WTC11 (cell line): ENCODE measurements around the gene ADAM12. TPM values are rescaled to one million over a fixed set of nuclear protein-coding genes. Genes with fewer than 3 reads are reported as not detected.

Source experiments
- ATAC-seq: fragments of 200-7000 bp; cut with Tn5 transposase; 2 replicates; pipeline ENCODE4 v1.10.0; 2021; ENCODE audit warnings: mild to moderate bottlenecking, moderate library complexity
- CTCF ChIA-PET: fragments of 300-600 bp; sonication (Branson Sonifier 250); formaldehyde crosslinking; loops from one replicate; lab custom pipeline; 2021; ENCODE audit warnings: antibody characterized with exemption; lab: Charles Lee
- POLR2A ChIA-PET: fragments of 350-600 bp; sonication (Branson Sonifier 250); formaldehyde crosslinking; loops from one replicate; lab custom pipeline; 2021; ENCODE audit warnings: antibody characterized with exemption; lab: Charles Lee
- DNase-seq: peaks from one replicate; pipeline ENCODE4 v3.0.0; 2021; ENCODE audit warnings: low spot score
- H3K27ac Mint-ChIP-seq: 2 replicates; pipeline ENCODE4 v1.8.0; 2021; ENCODE audit warnings: mixed read lengths
- H3K27me3 Mint-ChIP-seq: 2 replicates; pipeline ENCODE4 v1.8.0; 2021; ENCODE audit warnings: low read depth, mild to moderate bottlenecking, moderate library complexity, mixed read lengths
- H3K36me3 Mint-ChIP-seq: 2 replicates; pipeline ENCODE4 v1.8.0; 2021; ENCODE audit warnings: mixed read lengths
- H3K4me1 Mint-ChIP-seq: 2 replicates; pipeline ENCODE4 v1.8.0; 2022; ENCODE audit warnings: mixed read lengths
- H3K4me3 Mint-ChIP-seq: 2 replicates; pipeline ENCODE4 v1.8.0; 2021; ENCODE audit warnings: mild to moderate bottlenecking, moderate library complexity, mixed read lengths
- H3K9me3 Mint-ChIP-seq: 2 replicates; pipeline ENCODE4 v1.8.0; 2021; ENCODE audit warnings: mixed read lengths
- ATF3 ChIP-seq: sonication (generic); formaldehyde crosslinking; conservative IDR thresholded peaks from 2 replicates; pipeline ENCODE4 v1.8.1; 2022; ENCODE audit warnings: mild to moderate bottlenecking, missing genetic modification reagents
- CBFB ChIP-seq: sonication (generic); formaldehyde crosslinking; IDR thresholded peaks from 2 replicates; pipeline ENCODE4 v1.8.1; 2022; ENCODE audit warnings: mild to moderate bottlenecking, low read depth, missing genetic modification reagents
- CREM ChIP-seq: sonication (generic); formaldehyde crosslinking; IDR thresholded peaks from 2 replicates; pipeline ENCODE4 v1.8.1; 2022; ENCODE audit warnings: mild to moderate bottlenecking, missing genetic modification reagents, moderate library complexity
- E2F5 ChIP-seq: sonication (generic); formaldehyde crosslinking; IDR thresholded peaks from 2 replicates; pipeline ENCODE4 v1.8.1; 2022; ENCODE audit warnings: mild to moderate bottlenecking, moderate library complexity, missing genetic modification reagents
- ETV6 ChIP-seq: sonication (generic); formaldehyde crosslinking; IDR thresholded peaks from 2 replicates; pipeline ENCODE4 v1.8.1; 2022; ENCODE audit warnings: mild to moderate bottlenecking, missing genetic modification reagents
- FOXK1 ChIP-seq: sonication (generic); formaldehyde crosslinking; IDR thresholded peaks from 2 replicates; pipeline ENCODE4 v1.8.0; 2022; ENCODE audit warnings: mild to moderate bottlenecking, moderate library complexity, missing genetic modification reagents
- GABPB1 ChIP-seq: sonication (generic); formaldehyde crosslinking; IDR thresholded peaks from 2 replicates; pipeline ENCODE4 v1.8.1; 2023; ENCODE audit warnings: mild to moderate bottlenecking, missing genetic modification reagents
- IRF2 ChIP-seq: sonication (generic); formaldehyde crosslinking; IDR thresholded peaks from 2 replicates; pipeline ENCODE4 v1.8.0; 2022; ENCODE audit warnings: low read depth, missing genetic modification reagents, borderline replicate concordance
- MYBL2 ChIP-seq: sonication (generic); formaldehyde crosslinking; IDR thresholded peaks from 2 replicates; pipeline ENCODE4 v1.8.1; 2023; ENCODE audit warnings: mild to moderate bottlenecking, moderate library complexity, missing genetic modification reagents
- OVOL2 ChIP-seq: fragments of 250-450 bp; sonication (Bioruptor Pico); IDR thresholded peaks from 2 replicates; pipeline ENCODE4 v1.9.0; 2021; ENCODE audit warnings: mild to moderate bottlenecking, borderline replicate concordance
- PRDM15 ChIP-seq: sonication (generic); formaldehyde crosslinking; IDR thresholded peaks from 2 replicates; pipeline ENCODE4 v1.8.0; 2022; ENCODE audit warnings: missing genetic modification reagents
- TCF7 ChIP-seq: sonication (generic); formaldehyde crosslinking; IDR thresholded peaks from 2 replicates; pipeline ENCODE4 v1.8.0; 2022; ENCODE audit warnings: mild to moderate bottlenecking, low read depth, missing genetic modification reagents, moderate library complexity
- TEAD4 ChIP-seq: sonication (generic); formaldehyde crosslinking; IDR thresholded peaks from 2 replicates; pipeline ENCODE4 v1.8.0; 2022; ENCODE audit warnings: mild to moderate bottlenecking, missing genetic modification reagents
- ZNF396 ChIP-seq: fragments of 250-450 bp; sonication (Bioruptor Pico); IDR thresholded peaks from 2 replicates; pipeline ENCODE4 v1.8.0; 2021; ENCODE audit warnings: mild to moderate bottlenecking, moderate library complexity, borderline replicate concordance
- ZNF671 ChIP-seq: fragments of 250-450 bp; sonication (Bioruptor Pico); IDR thresholded peaks from 2 replicates; pipeline ENCODE4 v1.8.0; 2021; ENCODE audit warnings: mild to moderate bottlenecking
- total RNA-seq: library from RNA; stranded (reverse); gene quantifications from 3 replicates; pipeline ENCODE4 v1.2.3, GENCODE V29; 2021
- TF ChIP-seq, protein P1 (sequence below): sonication (generic); formaldehyde crosslinking; IDR thresholded peaks from 2 replicates; pipeline ENCODE4 v1.8.0; 2023; ENCODE audit warnings: mild to moderate bottlenecking, missing genetic modification reagents
- TF ChIP-seq, protein P2 (sequence below): sonication (generic); formaldehyde crosslinking; IDR thresholded peaks from 2 replicates; pipeline ENCODE4 v1.8.1; 2023; ENCODE audit warnings: mild to moderate bottlenecking, missing genetic modification reagents, moderate library complexity

The ADAM12 gene
- total RNA-seq, 1 experiment from 2014 or later = 0.22 TPM

DNA sequence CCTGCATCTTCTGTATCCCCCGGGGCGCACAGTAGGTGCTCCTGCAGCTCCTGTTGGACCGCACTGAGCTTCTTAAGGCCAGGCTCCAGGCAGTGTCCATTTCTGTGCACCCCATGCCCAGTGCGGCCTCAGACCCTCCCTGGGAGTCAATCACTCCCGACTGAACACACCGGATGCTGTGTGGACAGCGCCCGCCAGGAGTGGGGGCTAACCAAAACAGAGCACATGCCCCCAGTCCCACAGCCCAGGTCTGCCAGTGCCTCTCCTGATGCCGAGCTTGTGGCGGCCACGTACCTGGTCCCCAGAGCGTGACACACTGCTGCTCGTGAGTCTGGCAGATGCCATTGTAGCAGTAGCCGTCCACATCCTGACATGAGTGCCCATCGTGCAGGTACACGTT is 323.8 kb downstream of the ADAM12 start (continued):
- TF ChIP-seq ZNF671 (CRISPR knock-in tag) = no peak
- no peak for TF ChIP-seq ATF3 (CRISPR knock-in tag)
- TF ChIP-seq TEAD4 = no peak
- TF ChIP-seq CREM = no peak
- TF ChIP-seq PRDM15 (CRISPR knock-in tag) = no peak

- ChIA-PET CTCF (no interaction called here), POLR2A (no interaction called here)
- Mint-ChIP-seq H3K27me3 (no peaks in the 10 kb centered on the region; the same call in 1 of the 2 replicates), H3K36me3 (no peaks in the 10 kb centered on the region; the same call in 1 of the 2 replicates), H3K4me3 (no peak overlapping the region), H3K9me3 (peaks cover 6% of the 10 kb centered on the region), H3K27ac (no peak overlapping the region), H3K4me1 (peaks cover 4% of the 10 kb centered on the region)
- TF ChIP-seq MYBL2 = no peak
- TF ChIP-seq TCF7 (CRISPR knock-in tag) = no peak
- TF ChIP-seq, protein P1, sequence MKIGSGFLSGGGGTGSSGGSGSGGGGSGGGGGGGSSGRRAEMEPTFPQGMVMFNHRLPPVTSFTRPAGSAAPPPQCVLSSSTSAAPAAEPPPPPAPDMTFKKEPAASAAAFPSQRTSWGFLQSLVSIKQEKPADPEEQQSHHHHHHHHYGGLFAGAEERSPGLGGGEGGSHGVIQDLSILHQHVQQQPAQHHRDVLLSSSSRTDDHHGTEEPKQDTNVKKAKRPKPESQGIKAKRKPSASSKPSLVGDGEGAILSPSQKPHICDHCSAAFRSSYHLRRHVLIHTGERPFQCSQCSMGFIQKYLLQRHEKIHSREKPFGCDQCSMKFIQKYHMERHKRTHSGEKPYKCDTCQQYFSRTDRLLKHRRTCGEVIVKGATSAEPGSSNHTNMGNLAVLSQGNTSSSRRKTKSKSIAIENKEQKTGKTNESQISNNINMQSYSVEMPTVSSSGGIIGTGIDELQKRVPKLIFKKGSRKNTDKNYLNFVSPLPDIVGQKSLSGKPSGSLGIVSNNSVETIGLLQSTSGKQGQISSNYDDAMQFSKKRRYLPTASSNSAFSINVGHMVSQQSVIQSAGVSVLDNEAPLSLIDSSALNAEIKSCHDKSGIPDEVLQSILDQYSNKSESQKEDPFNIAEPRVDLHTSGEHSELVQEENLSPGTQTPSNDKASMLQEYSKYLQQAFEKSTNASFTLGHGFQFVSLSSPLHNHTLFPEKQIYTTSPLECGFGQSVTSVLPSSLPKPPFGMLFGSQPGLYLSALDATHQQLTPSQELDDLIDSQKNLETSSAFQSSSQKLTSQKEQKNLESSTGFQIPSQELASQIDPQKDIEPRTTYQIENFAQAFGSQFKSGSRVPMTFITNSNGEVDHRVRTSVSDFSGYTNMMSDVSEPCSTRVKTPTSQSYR (CRISPR knock-in tag) = no peak
- TF ChIP-seq E2F5 = no peak
- no peak for TF ChIP-seq ETV6 (CRISPR knock-in tag)
- TF ChIP-seq GABPB1 (CRISPR knock-in tag) = no peak
- no peak for TF ChIP-seq OVOL2
- no peak for TF ChIP-seq FOXK1 (CRISPR knock-in tag)
- TF ChIP-seq, protein P2, sequence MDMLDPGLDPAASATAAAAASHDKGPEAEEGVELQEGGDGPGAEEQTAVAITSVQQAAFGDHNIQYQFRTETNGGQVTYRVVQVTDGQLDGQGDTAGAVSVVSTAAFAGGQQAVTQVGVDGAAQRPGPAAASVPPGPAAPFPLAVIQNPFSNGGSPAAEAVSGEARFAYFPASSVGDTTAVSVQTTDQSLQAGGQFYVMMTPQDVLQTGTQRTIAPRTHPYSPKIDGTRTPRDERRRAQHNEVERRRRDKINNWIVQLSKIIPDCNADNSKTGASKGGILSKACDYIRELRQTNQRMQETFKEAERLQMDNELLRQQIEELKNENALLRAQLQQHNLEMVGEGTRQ (CRISPR knock-in tag) = no peak
- no peak for TF ChIP-seq IRF2
- TF ChIP-seq ZNF396 (CRISPR knock-in tag) = no peak
- no peak for TF ChIP-seq PRDM15 (CRISPR knock-in tag)
- no peak for TF ChIP-seq CBFB (CRISPR knock-in tag)
- DNase-seq = no peak
- no peak for ATAC-seq
Measured at GRCh38 chr10:126063353-126063791, 324.9 kb downstream of the ADAM12 start.
